Heart left ventricle (tissue), 16 donors: ENCODE results near the gene ARHGEF18. TPM values are rescaled to one million over a fixed set of nuclear protein-coding genes. Genes with fewer than 3 reads are reported as not detected.
A peak's percentile ranks its signal among the peaks of the same experiment; 100 is the strongest.

Experiments used
- ATAC-seq, 4 donors: fragments of 200-7000 bp; cut with Tn5 transposase; one replicate each; pipeline ENCODE4 v1.9.1; 2020 to 2022; ENCODE audit warnings: moderate library complexity in 4 of 4, mild to moderate bottlenecking in 3 of 4, moderate number of reproducible peaks in 1 of 4
- DNase-seq, 5 donors: peaks; one replicate each; pipeline ENCODE4 v3.0.0-alpha.2; 2020
- H3K27ac ChIP-seq, 12 donors: fragments of 200-600 bp; sonication (generic) in 4 of 12; one replicate each; pipeline versions ENCODE4 v1.5.0 to v1.8.0; 2016 to 2022; ENCODE audit warnings: mild to moderate bottlenecking in 2 of 12
- H3K27me3 ChIP-seq, 9 donors: fragments of 200-600 bp; sonication (generic) in 2 of 9; one replicate each; pipeline versions ENCODE4 v1.5.1 to v1.8.0; 2016 to 2022; ENCODE audit warnings: mild to moderate bottlenecking in 3 of 9
- H3K36me3 ChIP-seq, 9 donors: fragments of 200-600 bp; sonication (generic) in 2 of 9; one replicate each; pipeline versions ENCODE4 v1.5.0 to v1.8.0; 2018 to 2022; ENCODE audit warnings: mild to moderate bottlenecking in 2 of 9
- H3K4me1 ChIP-seq, 12 donors: fragments of 200-600 bp; sonication (generic) in 4 of 12; one replicate each; pipeline versions ENCODE4 v1.5.0 to v1.8.0; 2016 to 2022; ENCODE audit warnings: mild to moderate bottlenecking in 3 of 12
- H3K4me3 ChIP-seq, 12 donors: fragments of 200-600 bp; sonication (generic) in 4 of 12; one replicate each; pipeline versions ENCODE4 v1.5.0 to v1.8.0; 2017 to 2022; ENCODE audit warnings: mild to moderate bottlenecking in 9 of 12, moderate library complexity in 4 of 12
- H3K9me3 ChIP-seq, 12 donors: fragments of 200-600 bp; sonication (generic) in 4 of 12; one replicate each; pipeline versions ENCODE4 v1.5.0 to v1.8.0; 2016 to 2022; ENCODE audit warnings: mild to moderate bottlenecking in 1 of 12
- POLR2A ChIP-seq, 2 donors: fragments of 450-650 bp; IDR thresholded peaks; one replicate each; pipeline ENCODE4 v1.6.1; 2017; ENCODE audit warnings: antibody characterized with exemption in 2 of 2, mild to moderate bottlenecking in 2 of 2, moderate library complexity in 2 of 2
- WGBS, 4 donors: extraction: QIAGEN DNeasy Blood & Tissue Kit in 2 of 4; methylation state at CpG; one replicate each; pipeline versions ENCODE4 v1.1.5 to v1.1.7; 2013 to 2018; 5-methylcytosine and 5-hydroxymethylcytosine counted together
- intact Hi-C, 10 donors: fragments of 100-400 bp; cut with DNase I; formaldehyde crosslinking; loops; one replicate each; pipeline versions ENCODE4 v1.11.1 to v1.14.2; 2022
- polyA plus RNA-seq, 2 donors: library from polyadenylated mRNA; stranded (reverse); fragments of 200-250 nt; gene quantifications; one replicate each; pipeline ENCODE4 v1.2.3, GENCODE V29; 2013
- total RNA-seq, 9 donors: library from RNA; depleted of rRNA in 2 of 9; stranded (reverse); fragments of >200 nt in 2 of 9; fragmentation: NEBNext Ultra II Directional in 3 of 9; extraction: Animal tissue kit (Norgen Biotek cat#: 25700) in 3 of 9; gene quantifications; one replicate each; pipeline versions ENCODE4 v1.1.0 to v1.2.4, GENCODE V29; 2016 to 2023
- TF ChIP-seq, protein P1 (sequence below), 12 donors: fragments of 200-600 bp; sonication (generic) in 4 of 12; IDR thresholded peaks; one replicate each; pipeline versions ENCODE4 v1.5.0 to v1.8.0; 2018 to 2022; ENCODE audit warnings: antibody characterized with exemption in 12 of 12, mild to moderate bottlenecking in 5 of 12
- donor health status: ischemic (EF 13 %, LVEDD 7.1; RV severe dilation, severe dysfunction).
- donor health status: healthy with polysubstance abuse.
- donor health status: DM: no; HTN: yes; CAD: no.
- donor health status: DM: no; HTN: no; CAD: no.
- donor health status: ischemic (EF 25% LVEDD 6.9; RV normal size, moderate dysfunction).
- donor health status: ischemic (EF 25% LVEDD 5.7; RV mildly dilated, moderate dysfunction).
- donor health status: healthy.
- donor health status: DM: yes; HTN: yes; CAD: no.
- donor health status: ischemic (EF 35%, LVEDD 5.7; RV mildly dilated, moderate dysfunction).
- donor health status: nonischemic (EF 11% LVEDD 7.7; RV severe dilation, severe dysfunction).
- donor health status: DM: yes; HTN: yes; CAD: no.
- donor health status: PGD.
- donor health status: ischemic (EF 29% LVEDD 5.4; RV normal size, mild dysfunction).
- donor health status: nonischemic (EF 23%, LVEDD 6.1; RV moderate dilation, normal function).

Gene ARHGEF18
- total and polyA plus RNA-seq, 11 donors = 4.1 to 15.1 (median 9.1) TPM

- no peaks in the 10 kb centered on the region for H3K27me3 ChIP-seq
- peaks cover 0 to 33% (median 0%) of the 10 kb centered on the region in 12 donors for H3K4me1 ChIP-seq
- DNase-seq (no peak), ATAC-seq (no peak)
- H3K4me3 ChIP-seq = peak overlapping the region in 3 of 12 donors; percentile 4 to 56 (median 33)
- intact Hi-C loops = no loop called here
- TF ChIP-seq, protein P1, sequence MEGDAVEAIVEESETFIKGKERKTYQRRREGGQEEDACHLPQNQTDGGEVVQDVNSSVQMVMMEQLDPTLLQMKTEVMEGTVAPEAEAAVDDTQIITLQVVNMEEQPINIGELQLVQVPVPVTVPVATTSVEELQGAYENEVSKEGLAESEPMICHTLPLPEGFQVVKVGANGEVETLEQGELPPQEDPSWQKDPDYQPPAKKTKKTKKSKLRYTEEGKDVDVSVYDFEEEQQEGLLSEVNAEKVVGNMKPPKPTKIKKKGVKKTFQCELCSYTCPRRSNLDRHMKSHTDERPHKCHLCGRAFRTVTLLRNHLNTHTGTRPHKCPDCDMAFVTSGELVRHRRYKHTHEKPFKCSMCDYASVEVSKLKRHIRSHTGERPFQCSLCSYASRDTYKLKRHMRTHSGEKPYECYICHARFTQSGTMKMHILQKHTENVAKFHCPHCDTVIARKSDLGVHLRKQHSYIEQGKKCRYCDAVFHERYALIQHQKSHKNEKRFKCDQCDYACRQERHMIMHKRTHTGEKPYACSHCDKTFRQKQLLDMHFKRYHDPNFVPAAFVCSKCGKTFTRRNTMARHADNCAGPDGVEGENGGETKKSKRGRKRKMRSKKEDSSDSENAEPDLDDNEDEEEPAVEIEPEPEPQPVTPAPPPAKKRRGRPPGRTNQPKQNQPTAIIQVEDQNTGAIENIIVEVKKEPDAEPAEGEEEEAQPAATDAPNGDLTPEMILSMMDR (IDR thresholded peaks at IDR 0.05) = no peak
- no peak for TF ChIP-seq POLR2A (IDR thresholded peaks at IDR 0.05)
- peaks cover 0 to 14% (median 5%) of the 10 kb centered on the region in 12 donors for H3K9me3 ChIP-seq
- H3K27ac ChIP-seq = peak overlapping the region in 1 of 12 donors; percentile 86
- no peaks in the 10 kb centered on the region for H3K36me3 ChIP-seq
- WGBS, 4 donors = 80 to 89% (median 84%) methylated on average over 9 of the region's 9 CpGs
Observed at GRCh38 chr19:7349231-7349591, 474 bp downstream of the ARHGEF18 start.

DNA sequence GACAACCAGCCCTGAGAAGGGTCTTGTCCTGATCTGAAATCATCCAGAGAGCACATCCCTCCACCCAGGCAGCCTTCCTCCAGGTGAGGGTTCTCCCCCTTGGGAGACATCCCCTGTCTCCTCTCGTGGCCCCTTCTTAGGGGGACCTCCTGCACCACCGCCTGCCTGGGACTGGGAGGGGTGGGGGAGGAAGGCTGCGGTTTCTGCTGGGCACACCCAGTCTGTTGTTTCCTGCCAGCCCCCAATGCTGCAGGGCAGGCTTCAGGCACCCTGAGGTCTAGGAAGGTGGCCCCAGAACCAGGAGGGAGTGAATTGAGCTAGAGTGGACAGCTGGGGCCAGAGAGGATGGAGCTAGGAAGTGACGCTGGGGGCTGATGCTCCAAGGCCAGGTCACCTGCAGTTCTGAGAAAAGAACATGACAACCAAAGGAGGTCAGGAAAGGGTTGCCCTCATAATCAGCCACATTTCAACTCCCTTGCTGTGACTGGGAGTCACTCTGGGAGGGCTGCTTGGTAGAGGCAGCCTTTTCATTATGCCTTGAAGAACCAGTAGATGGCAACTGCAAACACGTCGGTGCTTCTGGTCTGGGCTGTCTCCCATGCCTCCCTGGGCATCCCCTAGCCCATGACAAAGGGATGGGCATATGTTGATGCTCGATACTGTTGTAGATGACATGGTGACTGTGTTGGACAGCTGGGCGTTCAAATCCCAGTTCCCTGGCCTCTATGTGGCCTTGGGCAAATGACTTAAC is 1.4 kb downstream of the ARHGEF18 start:
- TF ChIP-seq POLR2A (IDR thresholded peaks at IDR 0.05) = no peak
- TF ChIP-seq, protein P1 (IDR thresholded peaks at IDR 0.05) = no peak
- DNase-seq (no peak), ATAC-seq (peak in 1 of 4 donors; percentile 14)
- peaks cover 0 to 14% (median 5%) of the 10 kb centered on the region in 12 donors for H3K9me3 ChIP-seq
- H3K36me3 ChIP-seq = no peaks in the 10 kb centered on the region
- WGBS, 4 donors = 65 to 81% (median 69%) methylated on average over 6 to 8 of the region's 8 CpGs
- intact Hi-C loops = loop anchor here in 6 of 10 donors (5.0 to 10.0 kb wide), 6 partner anchors 325 to 455 kb away; partner anchors contain the start of genes MCEMP1 (in 3 of the 6) and TRAPPC5 (in 1 of the 6)
- peaks cover 0 to 28% (median 0%) of the 10 kb centered on the region in 12 donors for H3K4me1 ChIP-seq
- no peaks in the 10 kb centered on the region for H3K27me3 ChIP-seq
- H3K27ac ChIP-seq = peak overlapping the region in 1 of 12 donors; percentile 86
- H3K4me3 ChIP-seq = peak overlapping the region in 2 of 12 donors; percentile 26 to 56

GRCh38 chr19:7351861-7352260 is 3.1 kb downstream of the ARHGEF18 start:
- ATAC-seq (no peak), DNase-seq (no peak)
- no peaks in the 10 kb centered on the region for H3K36me3 ChIP-seq
- no peak overlapping the region for H3K4me3 ChIP-seq
- TF ChIP-seq POLR2A (IDR thresholded peaks at IDR 0.05) = no peak
- TF ChIP-seq, protein P1 (IDR thresholded peaks at IDR 0.05) = no peak
- H3K27ac ChIP-seq = no peak overlapping the region
- peaks cover 0 to 14% (median 5%) of the 10 kb centered on the region in 12 donors for H3K9me3 ChIP-seq
- 48 to 86% (median 63%) methylated on average over 1 of the region's 1 CpG for WGBS, 4 donors
- peaks cover 0 to 24% (median 0%) of the 10 kb centered on the region in 12 donors for H3K4me1 ChIP-seq
- intact Hi-C loops = loop anchor here in 6 of 10 donors (5.0 to 10.0 kb wide), 6 partner anchors 323 to 453 kb away; partner anchors contain the start of genes MCEMP1 (in 3 of the 6) and TRAPPC5 (in 1 of the 6)
- no peaks in the 10 kb centered on the region for H3K27me3 ChIP-seq

- Histone ChIP-seq H3K9me3 (peaks cover 0 to 14% (median 5%) of the 10 kb centered on the region in 12 donors), H3K36me3 (no peaks in the 10 kb centered on the region), H3K27me3 (peaks cover 0 to 6% (median 0%) of the 10 kb centered on the region in 9 donors), H3K27ac (peak overlapping the region in 1 of 12 donors; percentile 80), H3K4me3 (no peak overlapping the region), H3K4me1 (peaks cover 0 to 5% (median 0%) of the 10 kb centered on the region in 12 donors)
- 71 to 75% (median 72%) methylated on average over 11 to 13 of the region's 13 CpGs for WGBS, 4 donors
- intact Hi-C loops = loop anchor here in 9 of 10 donors (2.0 to 10.0 kb wide), 8 partner anchors 320 to 450 kb away; partner anchors contain the start of genes MCEMP1 (in 4 of the 9) and TRAPPC5 (in 2 of the 9)
- no peak for TF ChIP-seq POLR2A (IDR thresholded peaks at IDR 0.05)
- TF ChIP-seq, protein P1 (IDR thresholded peaks at IDR 0.05) = no peak
- DNase-seq (no peak), ATAC-seq (no peak)
Observed at GRCh38 chr19:7355151-7355820, 6.5 kb downstream of the ARHGEF18 start.
